HG02870 (cell line): ENCODE measurements around the gene KCNQ1.

Experiments
- ATAC-seq: cut with Tn5 transposase; IDR thresholded peaks from one replicate; pipeline ENCODE4 v1.9.1; 2021; ENCODE audit warnings: mild to moderate bottlenecking, moderate library complexity; ENCODE audit not compliant: unreplicated experiment

Gene KCNQ1

GRCh38 chr11:2641623-2642022 is 196.8 kb downstream of the KCNQ1 start:
- no peak for ATAC-seq

GRCh38 chr11:2643746-2644145 is 198.9 kb downstream of the KCNQ1 start:
- ATAC-seq: no peak

GRCh38 chr11:2644844-2645778 is 200.3 kb downstream of the KCNQ1 start:
- ATAC-seq: no peak

GRCh38 chr11:2645779-2646118 is 200.9 kb downstream of the KCNQ1 start:
- ATAC-seq: no peak

GRCh38 chr11:2647167-2647566 is 202.4 kb downstream of the KCNQ1 start:
- ATAC-seq: no peak

GRCh38 chr11:2647953-2648352 is 203.1 kb downstream of the KCNQ1 start:
- ATAC-seq: no peak

- no peak for ATAC-seq
Measured at GRCh38 chr11:2649400-2649799, 204.6 kb downstream of the KCNQ1 start.

- ATAC-seq: no peak
Measured at GRCh38 chr11:2649848-2650247, 205.0 kb downstream of the KCNQ1 start.

GRCh38 chr11:2650343-2650867 is 205.6 kb downstream of the KCNQ1 start:
- ATAC-seq: no peak

GRCh38 chr11:2651054-2651617 is 206.3 kb downstream of the KCNQ1 start:
- no peak for ATAC-seq

GRCh38 chr11:2651826-2652271 is 207.0 kb downstream of the KCNQ1 start:
- ATAC-seq: no peak

- ATAC-seq: no peak
Measured at GRCh38 chr11:2652333-2653197, 207.8 kb downstream of the KCNQ1 start.

GRCh38 chr11:2653198-2653551 is 208.4 kb downstream of the KCNQ1 start:
- no peak for ATAC-seq

- no peak for ATAC-seq
Measured at GRCh38 chr11:2653930-2654739, 209.3 kb downstream of the KCNQ1 start.

GRCh38 chr11:2655016-2655719 is 210.4 kb downstream of the KCNQ1 start:
- ATAC-seq: no peak

- ATAC-seq: no peak
Measured at GRCh38 chr11:2655834-2656622, 211.2 kb downstream of the KCNQ1 start.

- ATAC-seq: no peak
Measured at GRCh38 chr11:2656859-2657258, 212.1 kb downstream of the KCNQ1 start.

- ATAC-seq: no peak
Measured at GRCh38 chr11:2657697-2658284, 213.0 kb downstream of the KCNQ1 start.
